EH (cell line): ENCODE data around the gene SCAI.

Experiments used
- DNase-seq: peaks from one replicate; pipeline ENCODE4 v3.0.0-alpha.2; 2015; ENCODE audit warnings: low read depth

The SCAI gene

GRCh38 chr9:124947727-124948391 lies 195.5 kb downstream of the SCAI start:
- no peak for DNase-seq

DNA sequence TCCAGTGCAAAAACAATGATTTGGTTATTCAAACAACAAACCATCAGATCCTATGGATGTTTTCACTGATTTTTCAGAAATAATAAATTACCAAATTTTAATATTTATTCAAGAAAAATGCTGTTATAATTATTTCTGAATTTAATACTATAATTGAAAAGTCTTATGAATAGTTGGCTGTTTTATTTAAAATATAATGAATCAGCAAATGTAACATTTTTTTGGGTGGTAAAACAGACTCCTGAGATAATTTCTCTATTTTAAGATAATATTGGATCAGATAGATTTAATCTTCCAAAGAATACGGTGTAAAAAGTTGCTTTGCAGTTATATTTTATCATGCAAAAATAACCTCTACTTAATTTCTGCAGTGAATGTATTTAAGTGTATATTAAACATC lies 197.2 kb downstream of the SCAI start:
- no peak for DNase-seq

DNA sequence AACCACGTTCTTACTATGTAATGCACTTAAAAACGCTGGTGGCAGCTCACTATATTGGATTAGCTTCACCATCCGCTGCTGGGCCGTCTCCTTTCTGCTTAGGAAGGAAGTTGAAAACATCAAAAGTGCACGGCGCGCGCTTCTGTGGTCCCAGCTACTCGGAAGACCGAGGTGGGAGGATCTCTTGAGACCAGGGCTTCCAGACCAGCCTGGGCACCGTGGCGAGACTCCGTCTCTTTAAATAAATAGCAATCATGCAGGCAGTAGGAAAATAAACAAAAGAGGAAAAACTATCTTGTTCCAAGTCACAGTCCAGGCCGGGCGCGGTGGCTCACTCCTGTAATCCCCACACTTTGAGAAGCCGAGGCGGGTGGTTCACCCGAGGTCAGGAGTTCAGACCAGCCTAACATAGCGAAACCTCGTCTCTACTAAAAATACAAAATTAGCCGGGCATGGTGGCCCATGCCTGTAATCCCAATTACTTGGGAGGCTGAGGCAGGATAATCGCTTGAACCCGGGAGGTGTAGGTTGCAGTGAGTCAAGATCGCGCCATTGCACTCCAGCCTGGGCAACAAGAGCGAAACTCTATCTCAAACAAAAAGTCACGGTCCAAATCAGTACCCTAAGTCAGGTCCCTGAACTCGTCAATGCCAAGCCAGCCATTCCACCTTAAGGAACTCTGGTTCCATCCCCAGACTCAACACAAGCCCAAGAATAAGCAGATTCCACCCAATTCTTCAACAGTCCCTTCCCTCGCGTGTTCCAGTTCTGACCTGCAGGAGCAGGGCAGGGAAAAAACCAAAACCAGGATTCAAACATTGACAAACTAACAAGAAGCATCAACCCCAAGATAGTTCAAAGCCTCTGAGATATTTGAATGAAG lies 201.4 kb downstream of the SCAI start:
- DNase-seq: peak; percentile 75

DNA sequence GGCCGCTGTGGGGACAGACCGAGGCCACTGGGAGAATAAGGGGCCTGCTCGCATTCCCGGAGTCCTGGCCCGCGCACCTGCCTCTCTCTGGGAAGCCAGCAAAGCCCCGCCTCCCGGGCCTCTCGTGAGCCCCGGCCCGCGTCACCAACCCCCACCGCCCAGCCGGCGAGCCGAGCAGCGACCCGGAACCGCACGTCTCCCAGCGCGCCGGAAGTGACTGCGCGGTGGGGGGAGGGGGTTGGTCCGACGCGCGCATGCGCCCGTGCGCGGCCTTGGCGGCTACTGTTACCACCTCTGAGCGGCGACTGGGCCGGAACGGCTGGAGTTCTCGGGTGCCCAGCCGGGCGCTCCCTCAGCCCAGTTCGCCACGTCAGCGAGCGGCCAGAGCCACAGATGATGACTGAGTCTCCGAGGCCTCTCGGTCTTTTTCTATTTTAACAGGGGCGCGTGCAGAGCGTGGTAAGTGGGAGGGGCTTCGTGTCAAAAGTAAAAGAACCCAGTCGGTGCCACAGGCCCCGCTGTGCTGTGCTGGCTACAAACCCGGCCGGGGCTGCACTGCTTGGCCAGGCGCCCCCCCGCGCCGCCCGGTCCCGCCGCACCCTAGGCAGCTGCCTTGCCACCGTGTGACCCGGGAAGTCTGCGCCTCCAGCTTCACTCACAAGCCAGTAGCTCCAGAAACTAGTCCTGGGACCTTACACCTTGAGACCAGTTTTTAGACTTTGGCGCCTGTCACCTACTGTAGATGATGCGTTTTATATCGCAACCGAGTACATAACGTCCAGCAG lies 202.2 kb downstream of the SCAI start, which contains the start of gene GOLGA1:
Gene GOLGA1 (minus strand): TSS at position 190 of the 785 bp plus-strand sequence. CDS start 2,372 bp downstream, outside the sequence.
- DNase-seq: peak; percentile 95

- no peak for DNase-seq
Observed at GRCh38 chr9:124940521-124940893, 202.8 kb downstream of the SCAI start.

DNA sequence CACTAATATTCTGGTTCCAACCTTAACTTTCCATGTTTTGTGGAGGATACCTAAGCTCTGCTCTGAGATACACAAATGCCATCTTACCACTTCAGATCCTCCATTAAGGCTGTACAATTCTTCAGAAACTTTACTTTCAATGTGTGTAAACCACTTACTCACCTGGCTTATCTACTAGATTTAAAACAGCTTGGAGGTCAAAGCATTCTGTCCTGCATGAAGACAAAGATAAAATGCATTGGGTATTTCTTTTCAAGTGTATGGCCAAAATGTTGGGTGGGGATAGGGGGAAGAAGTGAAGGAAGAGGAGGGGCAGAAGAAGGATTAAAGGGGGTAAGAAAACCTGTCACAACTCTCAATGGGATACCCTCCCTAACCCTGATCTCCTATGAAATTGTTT lies 203.4 kb downstream of the SCAI start:
- DNase-seq: no peak

- DNase-seq: peak; percentile 84
Observed at GRCh38 chr9:124934290-124934689, 209.0 kb downstream of the SCAI start.

DNA sequence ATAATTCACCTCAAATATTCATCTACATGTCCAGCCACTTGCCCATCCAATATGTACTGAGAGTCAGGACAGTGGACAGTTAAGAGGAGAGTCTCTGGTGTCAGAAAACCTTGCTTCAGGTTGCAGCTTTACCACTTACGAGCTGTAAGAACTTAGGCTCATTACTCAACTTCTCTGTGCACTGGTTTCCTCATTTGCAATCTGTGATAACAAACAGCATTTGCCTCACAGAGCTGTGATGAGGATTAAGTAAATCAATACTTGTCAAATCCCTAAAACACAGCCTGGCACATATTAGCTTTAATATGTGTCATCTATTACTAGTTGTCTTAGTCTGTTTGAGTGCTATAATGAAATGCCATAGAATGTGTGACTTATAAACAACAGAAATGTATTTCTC lies 211.0 kb downstream of the SCAI start:
- DNase-seq: no peak

DNA sequence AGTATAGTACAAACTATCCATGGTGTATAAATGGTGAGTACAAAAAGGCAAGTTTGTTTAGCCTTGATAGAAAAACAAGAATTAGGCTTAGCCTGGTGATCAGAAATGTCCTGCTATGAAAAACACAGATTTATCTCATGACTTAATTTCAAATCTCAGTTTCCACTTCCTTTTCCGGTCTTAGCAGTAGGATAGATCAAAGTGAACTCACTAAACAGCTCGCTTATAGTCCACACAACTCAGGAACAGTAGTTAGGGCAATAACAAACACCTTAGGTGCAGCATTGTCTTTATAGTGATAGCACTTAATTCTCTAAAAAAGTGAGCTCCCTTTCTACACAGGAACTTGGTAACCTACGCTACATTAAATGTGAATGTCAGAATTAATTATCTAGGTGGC lies 213.9 kb downstream of the SCAI start:
- DNase-seq: no peak

DNA sequence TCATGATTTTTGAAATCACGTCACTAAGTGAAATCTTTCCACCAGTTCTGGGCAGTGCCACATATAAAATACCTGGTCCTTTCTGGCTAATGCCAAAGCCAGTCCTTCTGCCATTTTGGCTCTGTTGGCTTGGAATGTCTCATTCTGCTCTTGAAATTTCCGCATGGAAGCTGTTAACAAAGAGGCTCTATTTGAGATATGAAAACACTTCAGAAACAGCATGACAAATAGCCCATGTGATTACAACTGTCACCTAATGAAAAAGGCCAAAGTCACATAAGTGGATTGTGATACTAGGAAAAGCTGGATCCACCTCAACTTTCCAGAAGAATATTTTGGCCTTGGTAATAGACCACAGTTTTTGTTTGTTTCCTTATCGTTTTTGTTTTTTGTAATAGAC lies 215.2 kb downstream of the SCAI start:
- DNase-seq: no peak

DNA sequence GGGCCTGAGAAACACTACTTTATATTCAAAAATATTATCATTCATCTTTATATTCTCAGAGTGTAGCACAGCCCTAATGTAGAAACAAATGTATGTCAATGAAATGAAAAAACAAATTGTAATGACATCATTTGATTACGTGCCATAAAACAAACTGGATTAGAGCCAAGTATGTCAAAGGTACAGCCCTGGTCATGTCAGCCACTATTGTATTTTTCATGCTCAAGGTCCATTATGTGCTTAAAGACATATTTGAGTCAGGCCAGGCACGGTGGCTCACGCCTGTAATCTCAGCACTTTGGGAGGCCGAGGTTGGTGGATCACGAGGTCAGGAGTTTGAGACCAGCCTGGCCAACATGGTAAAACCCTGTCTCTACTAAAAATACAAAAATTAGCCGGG lies 222.9 kb downstream of the SCAI start:
- peak; percentile 3 for DNase-seq

GRCh38 chr9:124914753-124915405 lies 228.4 kb downstream of the SCAI start:
- no peak for DNase-seq

DNA sequence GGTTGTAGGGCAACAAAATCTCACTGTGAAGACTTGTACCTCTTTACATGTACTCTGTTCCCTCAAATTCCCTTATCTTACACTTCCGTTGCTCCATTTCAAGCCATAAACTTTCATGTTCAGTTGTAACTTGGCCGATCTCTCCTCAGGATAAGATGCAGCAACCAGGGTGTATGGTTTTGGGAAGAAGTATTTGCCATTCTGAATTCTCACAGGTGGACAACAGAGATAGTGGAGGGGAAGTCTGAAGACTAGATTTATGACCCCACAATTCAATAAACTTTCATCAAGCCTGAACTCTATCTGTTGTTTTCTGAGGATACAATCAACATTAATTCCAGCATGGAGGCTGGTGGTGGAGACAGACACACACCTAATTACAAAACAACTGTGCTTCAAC lies 229.9 kb downstream of the SCAI start:
- DNase-seq: no peak

- no peak for DNase-seq
Observed at GRCh38 chr9:124911766-124912165, 231.6 kb downstream of the SCAI start.

DNA sequence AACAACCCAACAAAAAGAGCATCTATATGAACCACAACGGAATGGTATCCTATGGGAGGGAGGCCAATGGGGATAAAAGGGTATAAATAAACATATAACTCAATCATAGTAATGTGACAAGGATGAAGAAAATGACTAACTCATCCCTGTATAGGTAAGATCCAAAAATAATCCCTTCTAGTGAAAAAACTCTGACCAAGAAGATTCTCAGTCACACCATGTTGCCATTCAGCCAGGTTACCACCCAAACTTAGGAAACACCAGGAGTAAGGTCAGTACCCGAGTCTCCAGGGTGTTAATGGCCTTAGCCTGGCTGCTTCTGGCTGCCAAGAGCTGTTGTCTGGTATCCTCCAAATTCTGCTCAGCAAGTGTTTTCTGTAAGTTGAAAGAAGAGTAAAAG lies 235.2 kb downstream of the SCAI start:
- DNase-seq: no peak

GRCh38 chr9:124906966-124907365 lies 236.4 kb downstream of the SCAI start:
- DNase-seq: no peak

GRCh38 chr9:124899845-124900244 lies 243.5 kb downstream of the SCAI start:
- DNase-seq: no peak

DNA sequence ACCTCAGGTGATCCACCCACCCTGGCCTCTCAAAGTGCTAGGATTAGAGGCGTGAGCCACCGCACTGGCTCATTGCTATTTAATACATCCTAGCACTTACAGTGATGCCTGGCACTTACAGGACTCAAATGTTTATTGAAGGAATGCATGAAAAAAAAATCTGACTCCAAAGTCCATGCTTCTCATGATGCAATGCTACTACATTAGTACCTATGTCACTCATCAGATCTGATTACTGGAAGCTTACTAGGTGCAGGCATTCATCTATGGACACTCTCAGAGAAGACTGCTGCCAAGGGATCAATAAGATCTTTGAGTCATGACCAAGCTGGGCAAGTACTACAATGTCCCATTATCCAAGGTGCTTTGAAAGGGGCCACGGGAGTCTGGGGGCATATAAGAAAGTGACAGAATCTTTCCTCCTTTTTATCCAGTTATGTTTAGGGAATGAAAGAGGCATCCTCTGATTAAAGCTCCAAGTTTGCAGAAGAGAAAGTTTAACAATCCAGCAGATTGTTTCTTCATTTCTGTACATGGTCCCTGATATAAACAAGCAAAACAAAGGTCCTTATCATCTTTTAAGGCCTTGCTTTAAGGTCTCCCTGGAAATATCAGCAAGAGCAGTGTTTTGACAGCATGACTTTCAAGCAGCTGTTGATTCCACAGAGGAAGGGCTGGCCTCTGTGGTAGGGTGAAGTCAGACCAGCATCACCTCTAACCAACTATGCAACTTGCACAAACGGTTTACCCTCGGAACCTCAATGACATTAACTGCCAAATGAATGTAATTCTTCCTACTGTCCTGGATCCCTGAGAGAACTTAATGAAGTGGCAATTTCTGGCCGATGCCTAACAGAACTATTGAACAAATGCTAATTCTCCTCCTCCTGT lies 245.5 kb downstream of the SCAI start:
- DNase-seq: no peak

DNA sequence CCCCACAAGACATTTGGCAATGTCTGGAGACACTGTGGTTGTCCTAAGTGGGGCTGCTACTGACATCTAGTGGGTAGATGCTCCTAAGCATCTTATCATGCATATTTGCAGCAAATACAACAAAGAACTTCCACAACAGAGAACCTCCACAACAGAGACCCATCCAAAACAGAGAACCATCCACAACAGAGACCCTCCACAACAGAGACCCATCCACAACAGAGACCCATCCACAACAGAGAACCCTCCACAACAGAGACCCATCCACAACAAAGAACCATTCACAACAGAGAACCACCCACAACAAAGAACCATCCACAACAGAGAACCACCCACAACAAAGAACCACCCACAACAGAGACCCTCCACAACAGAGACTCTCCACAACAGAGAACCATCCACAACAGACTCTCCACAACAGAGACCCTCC lies 248.6 kb downstream of the SCAI start:
- DNase-seq: peak; percentile 57

DNA sequence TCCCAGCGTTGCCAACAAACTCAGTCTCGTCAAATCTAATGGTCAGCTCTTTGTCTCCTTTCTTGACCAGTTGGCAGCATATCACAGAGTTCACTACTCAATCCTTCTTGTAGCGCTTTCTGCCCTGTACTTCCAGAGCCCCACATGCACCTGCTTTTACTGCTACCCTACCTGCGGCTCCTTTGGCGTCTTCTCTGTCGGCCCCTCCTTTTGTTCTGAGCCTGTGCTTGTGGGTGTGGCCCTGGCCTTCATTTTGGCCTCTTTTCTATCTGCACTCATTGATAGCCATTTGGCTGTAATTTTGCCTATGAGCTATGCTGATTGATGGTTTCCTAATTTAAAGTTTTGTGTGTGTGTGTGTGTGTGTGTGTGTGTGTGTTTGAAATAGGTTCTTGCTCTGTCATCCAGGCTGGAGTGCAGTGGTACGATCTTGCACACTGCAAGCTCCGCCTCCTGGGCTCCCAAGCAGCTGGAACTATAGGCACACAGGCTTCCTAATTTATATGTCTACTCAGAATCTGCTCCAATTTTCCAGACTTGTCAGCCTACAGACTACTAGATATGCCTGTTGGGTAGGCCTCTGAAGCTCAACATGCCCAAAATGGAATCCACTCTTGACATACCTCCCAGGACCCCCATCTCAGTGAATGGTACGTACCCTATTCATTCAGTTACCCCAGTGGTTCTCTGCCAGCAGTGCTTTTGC lies 249.1 kb downstream of the SCAI start:
- no peak for DNase-seq
